ENCODE results near the gene ACTL8. TPM values are rescaled to one million over a fixed set of nuclear protein-coding genes. Genes with fewer than 3 reads are reported as not detected.
"Not testable (repeated sequence)": the region's sequence is repeated elsewhere in the genome, so short reads cannot be mapped to it uniquely, and the experiment has no call there.

The ACTL8 gene
- total and polyA plus RNA-seq, 10 donors, result not detected

- peaks cover 0 to 2% (median 0%) of the 10 kb centered on the region in 8 donors for H3K9me3 ChIP-seq
- peaks cover 0 to 69% (median 0%) of the 10 kb centered on the region in 7 donors for H3K27me3 ChIP-seq (replicated peaks in 1 of 7)
- H3K36me3 ChIP-seq, result no peaks in the 10 kb centered on the region
- TF ChIP-seq POLR2AphosphoS5 (IDR thresholded peaks at IDR 0.05), result no peak
- no peak for TF ChIP-seq CTCF (IDR thresholded peaks at IDR 0.05 in 8 of 11, conservative IDR thresholded peaks at IDR 0.05 in 3 of 11)
- TF ChIP-seq POLR2A (IDR thresholded peaks at IDR 0.05), result no peak
- DNase-seq, result no peak
- WGBS, 5 donors, result 79 to 94% (median 93%) methylated on average over 3 of the region's 3 CpGs
- H3K4me3 ChIP-seq, result no peak overlapping the region
- H3K27ac ChIP-seq, result no peak overlapping the region
- H3K4me1 ChIP-seq, result no peaks in the 10 kb centered on the region
- intact Hi-C loops (cut with DNase I; ENCODE audit: low total_unique reads), result no loop called here
Measured at GRCh38 chr1:17743925-17744324, 11.2 kb upstream of the ACTL8 start.

- peaks cover 0 to 62% (median 0%) of the 10 kb centered on the region in 7 donors for H3K27me3 ChIP-seq (replicated peaks in 1 of 7)
- DNase-seq, result peak; percentile 22
- no peak overlapping the region for H3K4me3 ChIP-seq
- no peak overlapping the region for H3K27ac ChIP-seq
- 79 to 85% (median 82%) methylated on average over 10 to 11 of the region's 11 CpGs for WGBS, 5 donors
- H3K9me3 ChIP-seq, result peaks cover 0 to 2% (median 0%) of the 10 kb centered on the region in 8 donors
- TF ChIP-seq POLR2A (IDR thresholded peaks at IDR 0.05) (no peak), CTCF (IDR thresholded peaks at IDR 0.05 in 8 of 11, conservative IDR thresholded peaks at IDR 0.05 in 3 of 11) (no peak), POLR2AphosphoS5 (IDR thresholded peaks at IDR 0.05) (no peak)
- H3K36me3 ChIP-seq, result no peaks in the 10 kb centered on the region
- intact Hi-C loops (cut with DNase I; ENCODE audit: low total_unique reads), result no loop called here
- no peaks in the 10 kb centered on the region for H3K4me1 ChIP-seq
Measured at GRCh38 chr1:17744666-17745478, 10.3 kb upstream of the ACTL8 start.

GRCh38 chr1:17745479-17745955 lies 9.6 kb upstream of the ACTL8 start:
- DNase-seq, result no peak
- TF ChIP-seq POLR2AphosphoS5 (IDR thresholded peaks at IDR 0.05) (no peak), CTCF (IDR thresholded peaks at IDR 0.05 in 8 of 11, conservative IDR thresholded peaks at IDR 0.05 in 3 of 11) (no peak), POLR2A (IDR thresholded peaks at IDR 0.05) (no peak)
- Histone ChIP-seq H3K9me3 (peaks cover 0 to 2% (median 0%) of the 10 kb centered on the region in 8 donors), H3K4me1 (no peaks in the 10 kb centered on the region), H3K36me3 (no peaks in the 10 kb centered on the region), H3K27me3 (replicated peaks in 1 of 7) (peaks cover 0 to 56% (median 0%) of the 10 kb centered on the region in 7 donors), H3K27ac (no peak overlapping the region), H3K4me3 (no peak overlapping the region)
- WGBS, 5 donors, result 90 to 97% (median 93%) methylated on average over 3 of the region's 3 CpGs
- intact Hi-C loops (cut with DNase I; ENCODE audit: low total_unique reads), result no loop called here

- H3K9me3 ChIP-seq; H3K27ac ChIP-seq; H3K4me3 ChIP-seq; H3K4me1 ChIP-seq; intact Hi-C loops (cut with DNase I; ENCODE audit: low total_unique reads); DNase-seq; H3K36me3 ChIP-seq: not testable (repeated sequence)
- 47 to 67% (median 57%) methylated on average over 2 of the region's 2 CpGs for WGBS, 5 donors
- peaks cover 0 to 48% (median 0%) of the 10 kb centered on the region in 7 donors for H3K27me3 ChIP-seq (replicated peaks in 1 of 7)
Measured at GRCh38 chr1:17746281-17746680, 8.9 kb upstream of the ACTL8 start.
